GM12878 (cell line): ENCODE data around the gene KCNJ13. TPM values are rescaled to one million over a fixed set of nuclear protein-coding genes. Genes with fewer than 3 reads are reported as not detected.

Source experiments
- ATAC-seq: fragments of 200-7000 bp; cut with Tn5 transposase; 3 replicates; pipeline ENCODE4 v1.9.1; 2020; ENCODE audit warnings: mild to moderate bottlenecking, moderate library complexity
- BruUV-seq: library from RNA; stranded (reverse); fragments of 400-500 nt; replicated peaks from 2 replicates; lab custom pipeline; 2021; lab: Mats Ljungman, UMichigan
- CTCF ChIA-PET: fragments of 300-600 bp; sonication (Branson Sonifier 250); formaldehyde crosslinking; extraction: SDS; loops from one replicate; lab custom pipeline; 2021; ENCODE audit warnings: inconsistent platforms; lab: Yijun Ruan, JAX
- POLR2A ChIA-PET: fragments of 350-600 bp; formaldehyde crosslinking; extraction: SDS; loops from one replicate; lab custom pipeline; 2021; ENCODE audit warnings: inconsistent platforms; lab: Charles Lee
- RAD21 ChIA-PET: fragments of 300-600 bp; sonication (Branson Sonifier 250); formaldehyde crosslinking; loops from one replicate; lab custom pipeline; 2023; ENCODE audit warnings: antibody characterized with exemption; ENCODE audit not compliant: unreplicated experiment; lab: Charles Lee
- SMC1A ChIA-PET: fragments of 300-600 bp; sonication (Branson Sonifier 250); formaldehyde crosslinking; loops from one replicate; lab custom pipeline; 2023; ENCODE audit not compliant: unreplicated experiment, uncharacterized antibody; lab: Charles Lee
- DNase-seq: peaks from one replicate; pipeline ENCODE4 v3.0.0-alpha.2; 2011; ENCODE audit warnings: low read depth, low spot score
- FAIRE-seq: peaks from 3 replicates; lab custom pipeline; 2011; peaks lifted over from hg19 to GRCh38; lab: Jason Lieb, UNC
- H2AFZ ChIP-seq: 2 replicates; pipeline ENCODE4 v1.6.0; 2011; ENCODE audit warnings: low read depth, low read length, control low read depth; ENCODE audit not compliant: control insufficient read depth
- H3K27ac ChIP-seq: 2 replicates; pipeline ENCODE4 v1.5.1; 2011; ENCODE audit warnings: control low read depth; ENCODE audit not compliant: control insufficient read depth, insufficient read depth
- H3K27me3 ChIP-seq, 2 experiments: replicated peaks in 1 of 2; 2 replicates each; pipeline versions ENCODE4 v1.6.0 to v1.6.1; 2011; ENCODE audit warnings: low read length in 1 of 2; ENCODE audit not compliant: control insufficient read depth in 2 of 2, insufficient read depth in 2 of 2
- H3K36me3 ChIP-seq, 2 experiments: 2 replicates each; pipeline ENCODE4 v1.5.1; 2011; ENCODE audit warnings: low read length in 1 of 2; ENCODE audit not compliant: control insufficient read depth in 2 of 2, insufficient read depth in 2 of 2
- H3K4me1 ChIP-seq: 2 replicates; pipeline ENCODE4 v1.6.1; 2011; ENCODE audit warnings: mild to moderate bottlenecking, low read length, moderate library complexity, mixed read lengths; ENCODE audit not compliant: control insufficient read depth, insufficient read depth
- H3K4me2 ChIP-seq: 2 replicates; pipeline ENCODE4 v1.6.0; 2011; ENCODE audit warnings: control low read depth; ENCODE audit not compliant: control insufficient read depth, insufficient read depth
- H3K4me3 ChIP-seq: fragments of 200-600 bp; sonication (generic); 2 replicates; pipeline ENCODE4 v1.5.1; 2016
- H3K79me2 ChIP-seq: 2 replicates; pipeline ENCODE4 v1.6.0; 2011; ENCODE audit warnings: low read length; ENCODE audit not compliant: control insufficient read depth, insufficient read depth
- H3K9ac ChIP-seq: 2 replicates; pipeline ENCODE4 v1.8.0; 2011; ENCODE audit warnings: low read length, control low read depth, mixed read lengths; ENCODE audit not compliant: control insufficient read depth, insufficient read depth
- H3K9me3 ChIP-seq: replicated peaks from 3 replicates; pipeline ENCODE4 v1.5.1; 2011; ENCODE audit warnings: mild to moderate bottlenecking, low read length; ENCODE audit not compliant: control insufficient read depth, insufficient read depth
- H4K20me1 ChIP-seq: 2 replicates; pipeline ENCODE4 v1.6.0; 2011; ENCODE audit not compliant: control insufficient read depth, insufficient read depth
- ATF3 ChIP-seq: IDR thresholded peaks from 2 replicates; pipeline ENCODE4 v1.6.1; 2011; ENCODE audit warnings: low read depth, mild to moderate bottlenecking, low read length, moderate library complexity, borderline replicate concordance; ENCODE audit errors: extremely low read depth
- CUX1 ChIP-seq: IDR thresholded peaks from 2 replicates; pipeline ENCODE4 v1.6.1; 2012; ENCODE audit warnings: improper control_type of control experiment, low read depth, low read length; ENCODE audit not compliant: insufficient replicate concordance
- HDGF ChIP-seq: fragments of 450-650 bp; IDR thresholded peaks from 2 replicates; pipeline ENCODE4 v1.6.1; 2016; ENCODE audit warnings: antibody characterized with exemption
- SUZ12 ChIP-seq: fragments of 200-600 bp; sonication (generic); IDR thresholded peaks from one replicate; pipeline ENCODE4 v1.6.1; 2018; ENCODE audit warnings: antibody characterized with exemption, mild to moderate bottlenecking; ENCODE audit not compliant: unreplicated experiment
- WGBS: methylation state at CpG from one replicate; pipeline ENCODE4 v1.1.6; 2016; ENCODE audit warnings: low lambda C conversion rate; ENCODE audit not compliant: insufficient replicate concordance, insufficient coverage; ENCODE audit errors: missing lambda C conversion rate; 5-methylcytosine and 5-hydroxymethylcytosine counted together
- in situ Hi-C: fragments of 300-500 bp; cut with MboI; formaldehyde crosslinking; loops from 9 replicates; pipeline ENCODE4 v1.14.3; 2018; ENCODE audit warnings: mixed read lengths
- intact Hi-C: fragments of 100-400 bp; cut with micrococcal nuclease; formaldehyde crosslinking; loops from one replicate; pipeline ENCODE4 v1.14.2; 2022; ENCODE audit not compliant: unreplicated experiment
- polyA plus RNA-seq, 11 experiments: library from polyadenylated mRNA; depleted of rRNA in 4 of 11; unstranded in 6 of 11; stranded (reverse) in 5 of 11; fragments of >200 nt; fragmentation: Nextera tagmentation in 4 of 11; fragmentation: Illumina TruSeq in 1 of 11; extraction: Ambion mirVana in 4 of 11; extraction: Trizol in 1 of 11; gene quantifications; 1 replicate in 1 of 11; 2 replicates in 10 of 11; pipeline versions ENCODE4 v1.2.1 to v1.2.3, GENCODE V29; 2011 to 2016; ENCODE audit warnings: inconsistent platforms in 2 of 11, missing spikeins in 2 of 11, low read depth in 1 of 11
- total RNA-seq, 4 experiments: library from RNA; depleted of rRNA in 3 of 4; stranded (reverse); fragments of >200 nt in 3 of 4; fragmentation: Illumina TruSeq in 1 of 4; extraction: Trizol in 1 of 4; gene quantifications; 2 replicates each; pipeline versions ENCODE4 v1.2.1 to v1.2.3, GENCODE V29; 2013 to 2021

The KCNJ13 gene
- total and polyA plus RNA-seq, 10 of the 15 experiments (the other 5 are each of a cell fraction or from before 2014, with no cell fraction given) = 0.24 to 0.68 (median 0.29) TPM; not detected in 7

GRCh38 chr2:232770207-232770606 is 6.2 kb downstream of the KCNJ13 start (continued):
- TF ChIP-seq CUX1 (no peak), HDGF (no peak), SUZ12 (no peak)

- in situ Hi-C loops = no loop called here
- WGBS = 68% methylated on average over 1 of the region's 1 CpG
- no peak overlapping the region for H3K9ac ChIP-seq
- TF ChIP-seq ATF3 = no peak
- TF ChIP-seq, all 136 proteins: peak for 0
- H3K4me2 ChIP-seq = no peak overlapping the region
- H3K4me1 ChIP-seq = peaks cover 12% of the 10 kb centered on the region
- no peak for FAIRE-seq
- H2AFZ ChIP-seq = no peak overlapping the region
- peaks cover 8 to 19% of the 10 kb centered on the region in 2 experiments for H3K36me3 ChIP-seq
- ChIA-PET POLR2A (no interaction called here), SMC1A (interaction anchor here (1.0 to 1.7 kb wide), 3 partner anchors 10 to 73 kb away, joined by 3 to 9 read pairs (median 3); no protein-coding TSS in a partner anchor), CTCF (interaction anchor here (1.2 to 2.1 kb wide), 3 partner anchors 13 to 285 kb away, joined by 3 to 7 read pairs (median 4); no protein-coding TSS in a partner anchor), RAD21 (no interaction called here)
- no peak for ATAC-seq
- no peaks in the 10 kb centered on the region for H3K9me3 ChIP-seq
- no peaks in the 10 kb centered on the region for H4K20me1 ChIP-seq
- no peak overlapping the region for H3K4me3 ChIP-seq
- no peaks in the 10 kb centered on the region for H3K79me2 ChIP-seq
- BruUV-seq = no TSS peak
- no peak overlapping the region for H3K27ac ChIP-seq
- DNase-seq = no peak
- H3K27me3 ChIP-seq = no peaks in the 10 kb centered on the region
- intact Hi-C loops = loop anchor here (10.0 kb wide), 1 partner anchor 487 kb away; the partner anchor contains the start of gene ATG16L1
Measured at GRCh38 chr2:232767866-232768265, 8.5 kb downstream of the KCNJ13 start.
